ENCODE results near the gene CRYBG1. TPM values are rescaled to one million over a fixed set of nuclear protein-coding genes. Genes with fewer than 3 reads are reported as not detected.
A peak's percentile ranks its signal among the peaks of the same experiment; 100 is the strongest.

CRYBG1 gene
- polyA plus RNA-seq, 6 donors from 2014 or later: 9.7 to 19.0 (median 13.5) TPM

GRCh38 chr6:106522562-106523250 is 162.2 kb downstream of the CRYBG1 start:
- Mint-ChIP-seq H3K27ac (peak overlapping the region; percentile 51 to 99 (median 90)), H3K4me1 (peaks cover 41 to 83% (median 70%) of the 10 kb centered on the region in 3 donors), H3K27me3 (no peaks in the 10 kb centered on the region), H3K36me3 (peaks cover 8 to 20% of the 10 kb centered on the region in 2 donors), H3K4me3 (peak overlapping the region; percentile 82 to 95 (median 88)), H3K9me3 (no peaks in the 10 kb centered on the region)
- ATAC-seq (ENCODE audit: low read depth in 2 of 2): no peak
- DNase-seq: no peak

GRCh38 chr6:106525107-106525881 is 164.8 kb downstream of the CRYBG1 start:
- Mint-ChIP-seq H3K4me1 (peaks cover 33 to 74% (median 55%) of the 10 kb centered on the region in 3 donors), H3K27me3 (no peaks in the 10 kb centered on the region), H3K27ac (peak overlapping the region; percentile 19 to 94 (median 89)), H3K9me3 (no peaks in the 10 kb centered on the region), H3K36me3 (peaks cover 20 to 37% of the 10 kb centered on the region in 2 donors), H3K4me3 (peak overlapping the region; percentile 75 to 92 (median 85))
- peak; percentile 70 for DNase-seq
- ATAC-seq (ENCODE audit: low read depth in 2 of 2): peak; percentile 56 to 67

- DNase-seq: no peak
- peak overlapping the region; percentile 37 to 92 (median 85) for H3K4me3 Mint-ChIP-seq
- H3K27ac Mint-ChIP-seq: peak overlapping the region in 4 of 6 donors; percentile 19 to 94 (median 78)
- H3K9me3 Mint-ChIP-seq: no peaks in the 10 kb centered on the region
- H3K27me3 Mint-ChIP-seq: no peaks in the 10 kb centered on the region
- no peak for ATAC-seq (ENCODE audit: low read depth in 2 of 2)
- H3K36me3 Mint-ChIP-seq: peaks cover 24 to 38% of the 10 kb centered on the region in 2 donors
- peaks cover 29 to 68% (median 49%) of the 10 kb centered on the region in 3 donors for H3K4me1 Mint-ChIP-seq
Measured at GRCh38 chr6:106525882-106526275, 165.4 kb downstream of the CRYBG1 start.

GRCh38 chr6:106527117-106527516 is 166.6 kb downstream of the CRYBG1 start:
- peak overlapping the region in 2 of 8 donors; percentile 13 to 49 for H3K4me3 Mint-ChIP-seq

DNA sequence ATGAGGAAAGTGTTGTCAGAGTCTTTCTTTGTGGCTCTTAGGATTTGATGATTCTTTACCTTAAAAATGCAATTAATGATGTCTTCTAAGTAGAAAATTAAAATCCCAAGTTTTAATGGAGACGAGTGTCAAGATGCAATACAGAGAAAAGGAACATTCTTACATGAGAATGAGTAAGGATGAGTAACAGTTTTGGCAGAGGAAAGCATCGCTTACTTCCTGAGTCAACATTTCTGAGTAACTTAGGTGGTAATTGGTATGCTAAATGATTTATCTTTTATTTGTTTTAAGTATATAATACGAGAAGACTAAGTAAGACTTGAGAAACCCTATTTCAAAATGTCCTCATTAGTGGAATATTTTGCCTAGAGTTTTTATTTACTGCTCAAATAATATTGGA is 167.5 kb downstream of the CRYBG1 start:
- no peaks in the 10 kb centered on the region for H3K9me3 Mint-ChIP-seq
- H3K4me3 Mint-ChIP-seq: no peak overlapping the region
- ATAC-seq (ENCODE audit: low read depth in 2 of 2) (no peak), DNase-seq (no peak)
- H3K4me1 Mint-ChIP-seq: peaks cover 25 to 58% (median 44%) of the 10 kb centered on the region in 3 donors
- no peaks in the 10 kb centered on the region for H3K27me3 Mint-ChIP-seq
- H3K36me3 Mint-ChIP-seq: peaks cover 28 to 44% of the 10 kb centered on the region in 2 donors
- H3K27ac Mint-ChIP-seq: peak overlapping the region in 4 of 6 donors; percentile 66 to 74 (median 72)

More at GRCh38 chr6:106527117-106527516, 166.6 kb downstream of the CRYBG1 start:
- Mint-ChIP-seq H3K27ac (peak overlapping the region in 4 of 6 donors; percentile 47 to 66 (median 50)), H3K4me1 (peaks cover 23 to 58% (median 41%) of the 10 kb centered on the region in 3 donors), H3K27me3 (no peaks in the 10 kb centered on the region), H3K36me3 (peaks cover 24 to 39% of the 10 kb centered on the region in 2 donors), H3K9me3 (no peaks in the 10 kb centered on the region)
- ATAC-seq (ENCODE audit: low read depth in 2 of 2): no peak
- no peak for DNase-seq

DNA sequence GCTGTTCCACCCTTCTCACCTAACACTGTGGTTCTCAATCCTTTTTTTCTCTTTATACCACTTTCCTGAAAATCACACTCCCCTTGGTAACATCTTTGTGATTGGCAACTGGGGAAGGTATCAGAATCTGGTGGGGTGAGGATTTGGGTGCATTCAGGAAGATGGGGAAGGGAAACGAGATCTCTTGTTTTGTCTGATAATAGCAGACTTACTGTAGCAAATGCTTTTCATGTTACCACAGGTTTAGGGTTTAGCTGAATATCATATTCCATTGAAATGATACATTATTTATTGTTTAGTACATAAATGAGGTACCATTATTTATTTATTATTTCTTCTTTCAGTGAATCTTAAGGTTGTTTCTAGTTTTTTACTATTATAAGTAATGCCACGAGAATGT is 168.0 kb downstream of the CRYBG1 start:
- H3K4me3 Mint-ChIP-seq: peak overlapping the region in 2 of 8 donors; percentile 12 to 18

DNA sequence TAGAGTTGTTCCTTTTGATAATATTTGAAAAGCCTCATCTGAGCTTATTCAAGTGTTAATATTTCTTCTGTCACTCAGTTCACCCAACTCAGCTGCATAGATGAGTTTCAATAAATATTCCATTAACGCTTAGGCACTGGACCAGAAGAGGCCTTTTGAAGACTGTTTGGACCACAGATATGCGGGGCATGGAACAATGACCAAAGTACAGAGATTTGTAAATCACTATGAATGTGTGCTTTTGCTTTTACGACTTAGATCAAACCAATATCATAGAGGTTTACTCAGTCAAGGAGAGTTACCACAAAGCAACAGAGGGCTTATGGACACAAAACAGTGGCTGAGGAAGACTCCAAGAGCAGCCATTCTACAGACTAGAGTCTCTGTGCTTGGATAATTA is 168.9 kb downstream of the CRYBG1 start:
- Mint-ChIP-seq H3K4me3 (no peak overlapping the region), H3K9me3 (no peaks in the 10 kb centered on the region), H3K27me3 (no peaks in the 10 kb centered on the region), H3K27ac (peak overlapping the region in 1 of 6 donors; percentile 28), H3K36me3 (peaks cover 38 to 50% of the 10 kb centered on the region in 2 donors), H3K4me1 (peaks cover 34 to 58% (median 47%) of the 10 kb centered on the region in 3 donors)
- no peak for ATAC-seq (ENCODE audit: low read depth in 2 of 2)
- DNase-seq: no peak

More for the DNA sequence above, 168.0 kb downstream of the CRYBG1 start:
- Mint-ChIP-seq H3K27ac (peak overlapping the region in 3 of 6 donors; percentile 54 to 73 (median 66)), H3K27me3 (no peaks in the 10 kb centered on the region), H3K4me1 (peaks cover 25 to 60% (median 46%) of the 10 kb centered on the region in 3 donors), H3K9me3 (no peaks in the 10 kb centered on the region), H3K36me3 (peaks cover 34 to 46% of the 10 kb centered on the region in 2 donors)
- DNase-seq: no peak
- ATAC-seq (ENCODE audit: low read depth in 2 of 2): no peak

DNA sequence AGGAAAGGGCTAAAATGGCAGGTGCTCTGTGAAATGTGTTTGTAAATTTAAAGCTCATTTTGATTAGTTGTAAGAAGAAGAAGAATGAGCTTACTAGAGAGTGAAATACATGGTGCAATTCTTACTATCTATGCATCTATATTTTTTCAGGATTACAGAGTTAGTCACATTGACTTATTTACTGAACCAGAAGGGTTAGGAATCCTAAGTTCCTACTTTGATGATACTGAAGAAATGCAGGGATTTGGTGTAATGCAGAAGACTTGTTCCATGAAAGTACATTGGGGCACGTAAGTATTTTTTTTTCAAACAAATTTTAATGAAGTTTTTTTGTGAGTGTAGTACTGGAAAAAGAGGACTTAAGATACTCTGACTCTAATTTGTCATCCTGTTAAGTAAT is 169.5 kb downstream of the CRYBG1 start:
- Mint-ChIP-seq H3K4me1 (peaks cover 37 to 60% (median 47%) of the 10 kb centered on the region in 3 donors), H3K4me3 (no peak overlapping the region), H3K27ac (peak overlapping the region in 2 of 6 donors; percentile 28 to 38), H3K9me3 (no peaks in the 10 kb centered on the region), H3K27me3 (no peaks in the 10 kb centered on the region), H3K36me3 (peaks cover 38 to 56% of the 10 kb centered on the region in 2 donors)
- ATAC-seq (ENCODE audit: low read depth in 2 of 2) (no peak), DNase-seq (no peak)

- no peak for ATAC-seq (ENCODE audit: low read depth in 2 of 2)
- no peak for DNase-seq
- H3K27ac Mint-ChIP-seq: peak overlapping the region in 1 of 6 donors; percentile 28
- peaks cover 38 to 61% of the 10 kb centered on the region in 2 donors for H3K36me3 Mint-ChIP-seq
- H3K9me3 Mint-ChIP-seq: no peaks in the 10 kb centered on the region
- no peak overlapping the region for H3K4me3 Mint-ChIP-seq
- no peaks in the 10 kb centered on the region for H3K27me3 Mint-ChIP-seq
- H3K4me1 Mint-ChIP-seq: peaks cover 33 to 56% (median 46%) of the 10 kb centered on the region in 3 donors
Measured at GRCh38 chr6:106530502-106530901, 170.0 kb downstream of the CRYBG1 start.

DNA sequence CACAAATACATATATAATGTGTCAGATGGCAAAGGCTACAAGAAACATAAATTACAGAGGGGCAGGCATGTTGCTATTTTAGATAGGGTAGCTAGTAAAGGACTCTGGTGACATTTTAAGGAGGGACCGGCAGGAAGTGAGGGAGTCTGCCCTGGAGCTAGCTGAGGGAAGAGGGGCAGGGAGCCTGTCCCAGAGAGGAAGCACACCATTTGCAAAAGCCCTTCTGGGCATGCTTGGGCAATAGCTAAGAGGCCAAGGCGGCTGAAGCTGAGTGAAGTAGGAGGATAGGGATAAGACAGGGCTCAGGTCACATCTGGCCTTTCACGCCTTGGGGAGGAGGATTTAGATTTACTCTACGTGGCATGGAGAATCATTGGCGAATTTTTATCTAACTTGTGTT is 172.5 kb downstream of the CRYBG1 start:
- H3K9me3 Mint-ChIP-seq: no peaks in the 10 kb centered on the region
- H3K27ac Mint-ChIP-seq: peak overlapping the region in 5 of 6 donors; percentile 21 to 88 (median 54)
- ATAC-seq (ENCODE audit: low read depth in 2 of 2) (no peak), DNase-seq (no peak)
- no peak overlapping the region for H3K4me3 Mint-ChIP-seq
- peaks cover 47 to 65% of the 10 kb centered on the region in 2 donors for H3K36me3 Mint-ChIP-seq
- peaks cover 44 to 50% (median 49%) of the 10 kb centered on the region in 3 donors for H3K4me1 Mint-ChIP-seq
- H3K27me3 Mint-ChIP-seq: no peaks in the 10 kb centered on the region

DNA sequence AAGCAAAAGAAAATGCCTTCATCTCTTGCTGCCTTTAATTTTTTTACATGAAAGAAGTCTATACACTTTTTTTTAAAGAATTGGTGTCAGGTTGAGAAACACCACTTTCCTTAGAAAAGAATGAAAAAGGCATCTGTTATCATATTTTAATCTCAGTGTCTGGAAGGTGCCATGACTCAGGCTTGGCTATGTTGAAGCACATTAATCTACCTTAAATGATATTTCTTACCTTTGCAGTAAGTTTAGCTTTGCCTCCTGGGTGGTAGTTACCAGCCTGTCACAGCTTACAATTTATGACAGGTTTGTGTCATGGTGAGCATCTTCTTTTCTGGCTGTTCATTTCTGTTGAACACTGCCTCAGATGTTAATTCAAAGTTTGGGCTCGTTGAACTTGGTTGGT is 173.5 kb downstream of the CRYBG1 start:
- Mint-ChIP-seq H3K27me3 (no peaks in the 10 kb centered on the region), H3K4me1 (peaks cover 47 to 60% (median 59%) of the 10 kb centered on the region in 3 donors), H3K27ac (peak overlapping the region in 5 of 6 donors; percentile 65 to 94 (median 72)), H3K36me3 (peaks cover 47 to 64% of the 10 kb centered on the region in 2 donors), H3K4me3 (peak overlapping the region in 1 of 8 donors; percentile 17), H3K9me3 (no peaks in the 10 kb centered on the region)
- no peak for DNase-seq
- no peak for ATAC-seq (ENCODE audit: low read depth in 2 of 2)

DNA sequence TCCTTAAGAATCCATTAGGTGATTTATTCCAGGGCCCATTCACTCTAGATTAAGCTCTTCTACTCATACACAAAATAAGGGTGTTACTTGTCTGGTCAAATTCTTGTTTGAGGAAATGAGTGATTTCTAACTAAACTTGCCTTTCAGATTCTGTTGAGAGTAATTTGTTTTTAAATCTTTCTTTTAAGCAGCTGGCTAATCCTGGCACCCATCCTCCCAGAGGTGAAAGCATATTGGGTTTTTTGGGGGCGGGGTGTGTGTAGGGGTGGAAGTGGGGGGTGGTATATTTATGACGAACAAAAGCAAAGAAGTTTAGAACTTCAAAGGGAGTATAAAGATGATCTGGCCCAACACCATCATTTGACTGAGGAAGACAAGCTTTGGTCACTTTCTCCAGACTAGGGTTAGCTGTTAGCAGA is 174.1 kb downstream of the CRYBG1 start:
- Mint-ChIP-seq H3K36me3 (peaks cover 46 to 58% of the 10 kb centered on the region in 2 donors), H3K9me3 (no peaks in the 10 kb centered on the region), H3K27me3 (no peaks in the 10 kb centered on the region)

GRCh38 chr6:106535012-106535411 is 174.5 kb downstream of the CRYBG1 start:
- H3K27ac Mint-ChIP-seq: peak overlapping the region in 5 of 6 donors; percentile 23 to 84 (median 72)
- H3K9me3 Mint-ChIP-seq: no peaks in the 10 kb centered on the region
- H3K27me3 Mint-ChIP-seq: no peaks in the 10 kb centered on the region
- peaks cover 56 to 69% (median 65%) of the 10 kb centered on the region in 3 donors for H3K4me1 Mint-ChIP-seq
- H3K4me3 Mint-ChIP-seq: peak overlapping the region in 1 of 8 donors; percentile 75
- DNase-seq (no peak), ATAC-seq (ENCODE audit: low read depth in 2 of 2) (no peak)
- H3K36me3 Mint-ChIP-seq: peaks cover 46 to 54% of the 10 kb centered on the region in 2 donors

More for the DNA sequence above, 174.1 kb downstream of the CRYBG1 start:
- H3K4me3 Mint-ChIP-seq: peak overlapping the region in 2 of 8 donors; percentile 17 to 75
- ATAC-seq (ENCODE audit: low read depth in 2 of 2) (peak in 1 of 2 donors; percentile 41), DNase-seq (no peak)
- H3K4me1 Mint-ChIP-seq: peaks cover 52 to 65% (median 64%) of the 10 kb centered on the region in 3 donors
- peak overlapping the region; percentile 23 to 84 (median 72) for H3K27ac Mint-ChIP-seq

Measured in naive B cell (primary cell).